Stimulated activated CD4-positive, alpha-beta T cell treated with anti-CD3 and anti-CD28 coated beads, Interleukin-15, amount 100 ng/mL, for 1 hour (primary cell): ENCODE measurements around the gene LIN37.

Source experiments
- DNase-seq, 2 donors: peaks; one replicate each; pipeline ENCODE4 v3.0.0-alpha.2; 2020; ENCODE audit warnings: low read depth in 1 of 2, low spot score in 1 of 2

LIN37 gene

GRCh38 chr19:35734273-35734672, 14.1 kb upstream of the LIN37 start:
- no peak for DNase-seq

- no peak for DNase-seq
These were observed 13.5 kb upstream of the LIN37 start for GRCh38 chr19:35734889-35735288.

- no peak for DNase-seq
These were observed 11.2 kb upstream of the LIN37 start for GRCh38 chr19:35736913-35737886.

- DNase-seq = no peak
These were observed 10.1 kb upstream of the LIN37 start for GRCh38 chr19:35738021-35738886.

DNA sequence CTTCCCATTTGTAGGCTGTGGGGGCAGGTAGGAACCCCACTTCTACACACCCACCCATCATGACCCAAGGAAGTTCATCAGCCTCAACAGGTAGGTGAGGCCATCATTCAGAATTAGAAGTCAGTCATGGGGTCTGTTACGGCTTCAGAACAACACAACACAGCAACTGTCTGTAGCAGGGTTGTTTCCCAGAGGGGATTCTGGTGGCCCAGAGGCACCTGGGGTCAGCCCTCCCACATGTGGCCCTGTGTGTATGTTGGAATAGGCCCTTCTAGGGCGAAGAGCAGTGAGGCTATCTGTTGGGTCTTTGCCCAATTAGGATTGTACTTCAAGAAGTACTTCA, 9.5 kb upstream of the LIN37 start:
- no peak for DNase-seq

DNA sequence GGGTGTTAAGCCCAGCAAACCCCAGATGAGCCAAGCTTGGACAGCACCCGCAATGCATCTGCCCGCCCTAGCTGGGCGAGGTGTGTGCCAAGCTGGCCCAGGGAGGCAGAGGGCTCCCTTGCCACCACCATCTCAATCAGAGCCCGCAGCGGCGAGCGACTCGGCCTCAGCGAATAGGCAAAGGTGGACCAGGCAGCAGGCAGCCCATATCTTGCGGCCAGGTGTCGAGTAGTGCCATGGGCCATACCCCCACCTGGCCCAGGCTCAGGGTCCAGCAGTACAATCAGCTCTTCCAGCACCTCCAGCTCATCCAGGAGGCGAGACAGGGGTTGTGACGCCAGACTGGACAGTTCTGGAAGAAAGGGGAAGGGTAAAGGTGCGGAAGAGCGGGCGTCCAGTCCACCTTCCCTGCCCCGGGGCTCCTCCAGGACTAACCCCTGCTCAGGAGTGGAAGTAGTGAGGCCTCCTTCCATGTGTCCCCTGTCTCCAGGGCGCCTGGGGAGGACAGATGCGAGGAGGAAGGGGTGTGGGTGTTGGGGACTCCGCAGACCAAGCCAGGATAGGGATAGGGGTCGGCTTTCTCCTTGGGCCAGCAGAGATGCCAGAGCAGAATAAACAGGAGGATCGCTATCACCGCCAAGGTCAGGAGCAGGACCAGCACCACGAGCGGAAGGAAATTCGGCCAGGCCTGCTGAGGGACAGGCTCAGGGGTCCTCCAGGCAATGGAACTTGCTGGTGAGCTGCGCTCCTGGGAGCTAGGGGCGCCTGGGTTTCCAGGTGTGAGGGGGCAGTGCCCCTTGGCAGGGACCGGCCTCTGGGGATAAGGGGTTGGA, 8.9 kb upstream of the LIN37 start:
- DNase-seq = no peak

DNA sequence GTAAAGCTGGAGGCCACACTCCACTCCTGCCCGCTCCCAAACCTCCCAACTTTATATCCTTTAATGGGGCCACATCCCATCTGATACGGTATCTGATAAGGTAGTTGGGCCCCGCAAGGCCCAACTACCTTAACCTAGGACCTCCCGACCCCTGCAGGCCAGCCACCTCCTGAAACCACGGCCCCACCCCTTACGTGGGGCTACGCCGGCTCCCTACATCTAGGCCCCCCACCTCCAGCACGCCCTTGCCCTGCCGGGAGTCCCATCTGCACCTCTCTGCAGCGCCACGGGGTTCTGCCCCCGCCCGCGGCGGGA, 8.3 kb upstream of the LIN37 start:
- no peak for DNase-seq

DNA sequence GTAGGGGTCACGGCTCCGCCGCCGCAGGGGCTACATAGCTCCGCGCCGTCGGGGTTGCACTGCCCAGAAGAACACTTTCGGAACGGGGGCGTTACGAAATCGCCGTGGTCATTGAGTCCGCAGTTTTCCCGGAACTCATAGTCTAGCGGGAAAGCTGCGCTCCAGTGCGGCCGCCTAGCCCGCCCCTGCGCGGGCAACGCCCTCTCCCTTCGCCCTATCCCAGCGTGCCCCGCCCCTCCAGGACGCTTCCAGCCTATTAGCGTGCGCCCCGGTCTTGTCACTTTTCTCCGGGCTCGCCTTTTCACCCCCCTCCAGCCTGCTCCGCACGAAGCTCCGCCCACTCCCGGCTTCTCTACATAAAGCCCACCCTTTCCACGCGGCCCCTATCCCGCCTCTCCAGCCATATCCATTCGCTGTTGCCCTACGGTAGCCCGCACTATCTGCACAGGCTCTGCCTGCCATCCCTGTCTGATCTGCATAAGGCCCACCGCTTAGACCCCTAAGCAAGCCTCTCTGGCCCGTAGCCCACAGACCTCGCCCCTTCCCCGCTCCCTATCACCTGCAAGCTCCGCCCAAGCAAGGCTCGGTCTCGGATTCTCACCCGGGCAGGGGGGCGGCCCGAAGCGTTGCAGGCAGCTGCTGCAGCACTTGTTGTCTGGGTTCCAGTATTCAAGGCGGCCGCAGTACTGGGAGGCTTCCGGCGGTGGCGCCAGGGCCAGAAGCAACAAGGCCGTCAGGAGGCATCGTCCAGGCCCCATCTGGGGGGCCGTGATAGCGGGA, 7.8 kb upstream of the LIN37 start:
- DNase-seq = peak; percentile 88

DNA sequence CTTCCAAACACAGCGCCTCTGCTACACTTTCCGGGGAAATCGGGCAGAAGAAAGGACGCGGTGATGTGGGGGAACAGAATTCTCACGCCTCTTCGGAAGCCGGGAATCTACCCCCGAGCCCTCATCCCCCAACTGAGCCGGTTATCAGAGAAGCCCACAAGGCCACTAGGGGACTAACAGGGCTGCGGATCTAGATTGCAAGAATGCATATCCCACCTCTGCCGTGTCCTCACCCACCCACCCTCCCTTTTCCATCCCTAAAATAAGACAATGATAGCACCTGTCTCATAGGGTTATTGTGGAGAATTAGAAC, 7.2 kb upstream of the LIN37 start:
- DNase-seq = no peak

GRCh38 chr19:35742121-35742724, 6.2 kb upstream of the LIN37 start, which contains the start of gene IGFLR1:
IGFLR1 (minus strand) TSS chr19:35742452; CDS start chr19:35741180, 1,272 bp downstream.
- peak in 1 of 2 donors; percentile 28 for DNase-seq

GRCh38 chr19:35743640-35744429, 4.5 kb upstream of the LIN37 start:
- DNase-seq = no peak

DNA sequence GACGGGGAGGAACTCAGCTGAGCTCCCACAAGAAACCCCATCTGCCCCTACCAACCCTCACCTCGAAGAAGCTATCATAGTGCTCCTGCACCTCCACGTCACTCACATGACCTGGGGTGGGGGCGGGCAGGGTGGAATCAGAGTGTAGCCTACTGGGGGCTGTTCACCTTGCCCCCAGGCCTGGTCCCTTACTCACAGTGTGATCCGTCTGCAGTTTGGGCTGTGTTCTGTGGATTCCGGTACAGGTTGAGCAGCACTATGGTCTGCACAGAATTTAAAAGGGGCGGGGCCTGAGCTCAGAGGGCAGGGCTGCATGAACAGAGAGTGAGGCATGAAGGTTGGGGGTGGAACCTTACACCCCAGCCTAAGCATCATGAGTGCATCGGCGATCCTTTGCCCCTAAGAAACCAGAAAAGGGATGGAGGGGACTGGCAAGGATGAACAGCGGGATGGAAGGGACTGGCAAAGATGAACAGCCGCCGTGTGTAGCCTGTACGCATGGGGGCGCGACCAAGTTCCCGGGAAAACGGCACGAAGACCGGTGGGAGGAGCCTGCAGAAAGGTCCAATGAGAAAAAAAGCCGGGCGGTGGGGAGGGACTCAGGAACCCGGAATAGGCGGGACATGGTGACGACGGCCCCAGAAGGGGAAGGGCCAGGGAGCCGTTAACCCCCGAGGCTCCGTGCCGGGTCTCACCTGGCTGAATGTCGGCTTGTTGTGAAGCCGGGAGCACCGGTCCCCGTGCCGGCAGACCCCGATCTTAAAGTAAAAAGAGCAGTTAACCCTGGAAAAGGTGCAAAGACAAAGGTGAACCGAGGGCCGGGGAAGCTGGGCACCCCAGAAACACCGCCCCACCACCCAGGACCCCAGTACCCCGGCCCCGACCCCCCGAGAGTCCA, 3.7 kb upstream of the LIN37 start:
- peak; percentile 77 to 87 for DNase-seq

GRCh38 chr19:35745328-35746086, 2.9 kb upstream of the LIN37 start, which contains the start of the genes PSENEN and U2AF1L4:
PSENEN (plus strand) TSS chr19:35745651; CDS start chr19:35745931, 280 bp downstream.
U2AF1L4 (minus strand) TSS chr19:35745418; CDS start chr19:35745391, 27 bp downstream.
- DNase-seq = peak; percentile 89 to 94

DNA sequence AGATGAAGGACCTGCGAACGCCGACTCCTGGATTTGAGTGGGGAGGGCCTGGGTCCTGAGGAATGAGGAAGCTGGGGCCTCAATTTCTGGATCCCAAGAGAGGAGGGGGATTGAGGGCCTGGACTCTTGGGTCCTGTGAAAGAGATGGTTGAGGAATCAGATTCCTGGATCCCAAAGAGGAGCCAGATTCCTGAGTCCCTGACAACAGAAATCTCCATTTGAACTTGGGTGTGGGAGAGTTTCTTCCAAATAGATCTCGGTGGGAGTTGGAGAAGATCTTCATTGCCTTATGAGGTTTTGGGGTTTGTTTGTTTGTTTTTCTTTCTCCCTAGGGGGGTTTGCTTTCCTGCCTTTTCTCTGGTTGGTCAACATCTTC, 2.3 kb upstream of the LIN37 start:
- no peak for DNase-seq

DNA sequence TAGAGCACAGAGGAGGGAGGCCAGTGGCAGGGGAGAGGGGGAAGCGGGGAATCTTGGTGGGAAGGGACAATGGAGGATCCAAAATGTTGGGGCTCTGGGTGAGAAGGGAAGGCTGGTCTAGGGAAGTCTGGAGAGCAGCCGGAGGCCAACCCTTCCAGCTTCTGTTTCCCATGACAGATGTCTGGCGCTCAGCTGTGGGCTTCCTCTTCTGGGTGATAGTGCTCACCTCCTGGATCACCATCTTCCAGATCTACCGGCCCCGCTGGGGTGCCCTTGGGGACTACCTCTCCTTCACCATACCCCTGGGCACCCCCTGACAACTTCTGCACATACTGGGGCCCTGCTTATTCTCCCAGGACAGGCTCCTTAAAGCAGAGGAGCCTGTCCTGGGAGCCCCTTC, 1.8 kb upstream of the LIN37 start:
- no peak for DNase-seq

DNA sequence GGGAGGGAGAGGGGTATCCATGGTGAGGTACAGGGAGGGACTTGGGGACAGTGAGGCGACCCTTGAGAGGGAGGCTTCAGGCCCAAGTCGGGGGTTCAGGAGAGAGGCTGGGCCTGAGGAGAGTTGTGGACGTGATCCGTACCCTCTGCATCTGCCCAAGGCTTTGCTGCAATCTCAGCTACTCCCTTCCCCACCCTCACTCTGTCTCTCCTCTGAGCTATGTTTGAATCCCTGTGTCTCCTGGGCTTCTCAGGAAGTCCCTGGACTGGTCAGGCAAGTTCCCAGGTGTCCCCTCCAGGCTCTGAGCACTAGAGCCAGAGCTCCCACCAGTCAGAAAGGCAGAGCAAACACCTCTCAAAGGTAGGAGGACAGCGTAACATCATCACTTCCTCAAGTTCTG, 1.8 kb downstream of the LIN37 start:
- no peak for DNase-seq
